Stimulated activated CD8-positive, alpha-beta memory T cell treated with anti-CD3 and anti-CD28 coated beads, Interleukin-12 subunit alpha, Interleukin-12 subunit beta, amount 100 ng/mL, for 4 hours (primary cell): Measurements from ENCODE around the gene ROR1.

Experiments used
- DNase-seq: peaks from one replicate; pipeline ENCODE4 v3.0.0-alpha.2; 2020; ENCODE audit warnings: low read depth

The ROR1 gene

DNA sequence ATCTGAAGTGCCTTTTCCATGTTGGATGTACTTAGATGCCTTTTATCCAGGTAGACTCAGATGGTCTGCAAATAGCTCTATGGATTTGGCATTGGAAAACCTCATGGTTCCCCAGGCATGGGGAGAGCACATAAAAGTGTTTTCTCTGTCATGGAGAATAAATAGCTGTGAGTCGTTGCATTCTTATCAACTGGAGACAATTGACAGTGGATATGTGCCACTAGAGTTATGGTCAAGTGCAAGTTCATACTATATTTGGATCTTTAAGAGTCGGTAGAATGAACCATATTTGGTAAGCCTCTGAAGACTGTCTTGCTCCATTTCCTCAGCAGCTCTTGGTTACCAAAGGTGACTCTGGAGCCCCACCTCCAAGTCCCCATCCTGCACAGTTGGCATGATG is 83.7 kb downstream of the ROR1 start:
- no peak for DNase-seq

DNA sequence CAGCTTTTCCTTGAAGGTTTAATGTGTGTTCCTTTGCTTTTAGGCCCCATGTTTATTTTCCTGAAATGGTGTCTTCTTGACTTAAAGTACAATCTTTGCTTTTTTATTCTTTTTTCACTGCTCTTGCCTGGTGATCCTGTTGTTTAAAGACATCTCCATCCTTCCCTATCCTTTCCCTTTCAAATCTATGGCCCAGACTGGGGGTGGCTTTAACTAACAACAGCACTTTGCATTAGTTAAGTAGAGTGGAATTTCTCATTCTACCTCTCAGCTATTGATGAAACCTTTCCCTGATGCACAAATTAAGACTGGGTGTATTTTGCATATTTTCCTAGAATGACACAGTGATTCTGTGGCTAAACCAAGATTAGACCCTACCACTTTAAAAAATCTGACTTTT is 84.3 kb downstream of the ROR1 start:
- no peak for DNase-seq

DNA sequence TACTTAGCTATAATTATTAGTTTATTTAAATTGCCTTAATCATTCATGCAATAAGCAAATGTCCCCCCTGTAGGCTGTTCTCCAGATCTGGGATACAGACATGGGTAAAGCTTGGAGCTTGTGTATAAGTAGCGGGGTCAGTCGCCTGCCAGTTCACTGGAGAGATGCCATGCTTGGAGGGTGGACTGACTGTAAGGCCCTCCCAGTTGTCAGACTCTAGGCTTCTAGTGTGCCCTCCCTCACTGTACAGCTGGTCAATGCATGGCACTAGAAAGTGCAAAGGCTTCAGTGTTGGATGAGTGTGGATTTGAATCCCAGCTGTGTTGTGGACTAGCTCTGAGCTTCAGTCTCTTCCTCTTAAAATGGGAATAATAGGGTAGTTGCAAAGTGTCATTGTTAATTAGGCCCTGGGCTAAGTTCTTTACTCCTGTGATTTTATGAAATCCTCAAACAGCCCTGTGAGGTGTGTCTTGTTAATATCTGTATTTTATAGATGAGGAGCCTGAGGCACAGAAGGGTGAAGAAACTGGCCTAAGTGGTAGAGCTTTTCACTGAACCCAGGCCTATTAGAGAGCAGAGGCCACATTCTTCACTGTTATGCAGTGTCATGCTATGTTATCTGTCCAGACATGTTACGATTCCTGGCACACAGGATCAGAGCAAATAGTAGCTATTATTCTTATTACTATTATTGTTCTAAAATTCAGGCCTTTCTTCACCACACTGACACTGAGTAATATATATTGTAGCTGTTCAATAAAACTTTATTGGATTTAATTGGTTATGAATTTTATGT is 85.9 kb downstream of the ROR1 start:
- no peak for DNase-seq

DNA sequence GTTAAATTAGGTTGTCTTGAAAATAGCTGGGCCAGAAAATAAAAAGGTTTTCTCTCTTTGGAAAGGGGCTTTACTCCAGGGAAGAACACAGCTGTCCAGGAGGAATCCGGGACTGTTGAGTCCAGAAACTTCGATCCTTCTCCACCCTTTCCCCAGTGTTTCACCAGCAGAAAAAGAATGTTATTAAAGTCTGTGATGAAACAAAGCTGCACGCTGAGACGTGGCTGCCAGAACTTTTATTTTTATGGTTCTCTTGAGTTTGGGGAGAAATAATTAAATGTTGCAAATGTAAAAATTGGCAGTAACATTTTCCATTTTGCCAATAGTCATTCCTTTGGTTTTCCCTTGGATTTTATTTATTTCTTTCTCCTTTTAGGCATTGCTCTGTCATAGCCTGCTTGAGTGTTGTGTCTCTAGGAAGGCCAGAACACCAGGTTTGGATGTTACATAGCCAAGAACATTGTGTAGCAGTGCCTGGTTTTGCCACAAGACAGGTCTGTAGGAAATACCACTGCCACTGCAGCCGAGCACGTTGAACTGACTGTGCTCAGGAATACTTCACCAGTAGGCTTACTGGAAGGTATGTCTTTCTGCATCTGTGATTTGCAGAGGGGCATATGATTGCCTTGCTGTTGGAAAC is 87.4 kb downstream of the ROR1 start:
- DNase-seq, result no peak

DNA sequence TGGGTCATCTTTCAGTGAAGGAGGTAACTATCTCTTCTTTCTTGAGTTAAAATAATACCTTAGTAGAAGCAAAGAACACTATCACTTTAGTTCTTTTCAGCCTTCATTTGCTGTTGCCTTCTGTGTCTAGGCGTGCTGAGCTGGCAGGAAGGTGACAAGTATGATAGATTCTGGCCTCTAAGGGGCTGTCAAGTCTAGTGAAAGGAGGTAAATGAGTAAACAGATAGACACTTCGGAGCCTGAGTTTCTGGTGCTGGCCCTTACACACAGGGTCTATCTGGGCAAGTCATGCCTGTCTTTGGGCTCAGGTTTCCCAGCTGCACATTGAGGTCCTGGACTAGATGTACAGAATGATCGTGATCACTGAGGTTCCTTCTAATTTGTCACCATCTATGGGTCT is 89.3 kb downstream of the ROR1 start:
- no peak for DNase-seq

DNA sequence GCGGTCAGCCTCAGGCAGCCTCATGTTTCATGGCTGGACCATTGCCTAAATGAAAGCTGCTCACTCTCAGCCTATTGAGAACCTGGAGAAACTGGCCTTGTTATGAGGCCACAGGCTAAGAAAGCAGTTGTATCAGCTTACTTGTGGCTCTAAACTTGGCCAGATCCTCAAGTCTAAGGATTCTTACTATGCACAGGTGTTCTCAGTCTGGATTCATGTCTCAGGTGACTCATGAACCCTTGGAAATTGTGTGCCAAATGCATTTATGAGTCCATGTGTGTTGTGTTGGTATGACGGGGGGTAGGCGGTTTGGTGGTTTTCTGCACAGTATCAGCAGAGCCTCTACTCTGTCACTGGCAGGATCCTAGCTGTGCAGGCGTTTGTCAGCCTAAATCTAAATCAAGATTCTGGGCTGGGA is 90.4 kb downstream of the ROR1 start:
- DNase-seq, result no peak

DNA sequence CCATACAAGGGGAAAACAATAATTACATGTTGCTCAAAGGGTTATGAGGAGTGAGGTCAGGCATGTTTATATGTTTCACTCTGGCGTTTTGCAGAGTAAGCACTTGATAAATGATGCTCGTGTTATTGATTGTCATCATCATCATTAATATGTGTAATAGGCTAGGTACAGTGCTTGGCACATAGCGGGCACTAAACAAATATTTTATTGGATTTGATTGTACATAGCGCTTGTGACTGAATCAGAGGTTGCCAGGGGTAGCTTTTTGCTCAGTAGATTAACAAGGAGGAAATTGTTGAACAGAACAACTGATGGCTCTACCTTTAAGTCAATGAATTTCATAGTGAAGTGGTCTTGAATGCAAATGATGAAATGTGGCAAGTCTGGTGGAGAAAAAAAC is 91.7 kb downstream of the ROR1 start:
- DNase-seq, result no peak

DNA sequence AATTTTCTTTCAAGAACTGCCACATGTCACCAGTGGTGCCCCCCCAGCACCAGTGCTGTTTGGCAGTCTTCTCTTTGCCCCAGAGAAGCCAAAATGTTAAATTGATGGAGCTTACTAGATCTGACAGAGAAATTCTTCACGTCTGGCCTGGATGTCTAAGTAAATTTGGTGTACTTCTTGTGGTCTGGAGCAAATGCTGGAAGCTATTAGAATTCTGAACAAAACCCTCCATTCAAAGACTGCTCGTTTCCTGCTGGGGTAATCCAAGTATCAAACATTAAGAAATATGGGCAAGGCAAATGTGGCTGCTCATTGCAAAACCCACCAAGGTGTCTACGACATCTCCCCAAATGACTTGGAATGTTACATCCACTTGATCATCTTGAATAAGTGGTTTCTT is 92.3 kb downstream of the ROR1 start:
- no peak for DNase-seq

DNA sequence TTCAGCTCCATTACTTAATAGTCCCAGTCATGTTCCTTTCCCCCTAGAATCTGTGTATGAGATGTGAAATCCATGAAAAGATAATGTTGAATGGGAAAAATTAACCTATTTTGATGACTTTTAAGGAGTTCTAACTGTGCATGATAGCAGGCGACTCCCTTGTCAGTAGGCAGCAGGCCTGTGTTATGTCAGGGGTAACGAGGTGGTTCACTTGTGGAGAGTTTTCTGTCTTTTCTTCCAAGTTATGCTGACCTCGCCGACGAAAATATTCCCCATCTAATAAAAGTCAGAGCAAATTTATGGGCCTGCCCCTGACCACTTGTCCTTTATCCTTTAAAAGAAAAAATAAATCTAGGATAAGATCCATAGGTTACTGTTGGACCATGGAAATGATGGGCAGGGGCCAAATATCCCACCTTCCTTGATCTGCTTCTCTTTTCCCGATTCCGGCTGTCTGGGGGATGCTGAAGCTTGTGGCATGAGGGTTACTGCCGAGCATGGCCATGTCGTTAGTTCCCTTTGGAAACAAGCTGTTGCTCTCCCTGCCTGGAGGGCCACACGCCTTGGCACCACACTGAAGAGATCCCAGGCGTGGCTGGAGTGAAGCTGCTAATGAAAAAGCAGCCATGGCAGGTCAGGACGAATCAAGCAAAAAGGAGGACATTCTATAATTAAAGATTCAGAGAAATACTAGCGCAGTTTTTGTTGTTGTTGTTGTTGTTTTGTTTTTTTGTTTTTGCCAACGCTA is 93.8 kb downstream of the ROR1 start:
- no peak for DNase-seq

DNA sequence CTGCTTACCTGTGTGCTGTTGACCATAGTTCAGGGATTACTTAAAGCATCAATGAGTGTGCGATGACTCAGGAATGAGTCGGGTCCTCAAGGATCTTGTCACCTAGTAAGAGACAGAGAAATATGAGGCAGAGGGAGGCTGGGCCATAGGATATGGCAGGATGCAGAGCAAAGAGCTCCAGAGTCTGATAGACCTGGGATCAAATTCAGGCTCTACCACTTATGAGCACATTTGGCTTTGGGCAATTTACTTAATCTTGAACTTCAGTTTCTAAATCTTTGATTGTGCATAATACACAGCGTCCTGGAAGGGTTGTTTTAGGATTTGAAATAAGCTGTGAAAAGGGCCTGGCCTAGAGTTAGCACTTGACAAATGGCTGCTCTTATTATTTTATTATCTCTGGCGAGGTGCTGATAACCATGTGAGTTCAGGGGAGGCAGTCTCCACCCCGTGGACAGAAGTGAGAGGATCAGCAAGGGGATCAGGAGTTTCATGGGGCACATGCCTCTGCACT is 94.5 kb downstream of the ROR1 start:
- DNase-seq, result no peak

DNA sequence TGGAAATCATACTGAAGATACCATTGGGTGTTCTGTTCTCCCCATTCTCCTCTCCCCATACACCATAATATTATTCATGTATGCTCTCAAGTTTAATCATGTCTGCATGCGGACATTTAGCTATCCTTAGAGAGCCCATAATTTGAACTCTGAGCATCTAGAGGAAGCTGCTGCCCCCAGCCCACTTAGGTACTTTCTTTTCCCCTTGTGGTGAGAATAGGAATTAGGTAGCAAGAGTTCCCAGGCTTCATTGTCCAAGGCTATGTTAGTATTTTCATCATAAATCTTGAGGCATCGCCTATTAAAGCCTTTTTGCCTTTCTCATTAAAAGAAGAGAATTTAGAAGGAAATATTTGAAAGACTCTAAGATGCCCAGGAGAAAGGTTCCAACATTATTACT is 96.3 kb downstream of the ROR1 start:
- no peak for DNase-seq

DNA sequence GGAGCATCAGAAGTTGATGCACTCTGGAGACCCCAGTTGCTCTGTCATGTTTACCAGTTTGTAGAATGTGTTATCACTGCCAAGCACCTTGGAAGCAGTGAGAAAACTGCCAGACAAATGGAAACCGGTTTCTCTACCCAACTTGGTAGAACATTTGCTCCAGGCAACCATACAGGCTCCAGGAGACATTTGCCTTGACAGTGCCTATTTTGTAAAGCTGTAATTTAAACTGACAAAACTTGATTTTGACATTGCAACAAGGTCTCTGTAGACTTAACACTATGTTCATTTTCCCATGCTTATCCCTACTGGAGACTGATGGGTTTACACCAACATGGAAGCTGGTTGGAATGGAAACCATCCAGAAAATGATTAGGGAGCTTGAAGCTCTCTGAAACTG is 97.6 kb downstream of the ROR1 start:
- DNase-seq, result no peak

DNA sequence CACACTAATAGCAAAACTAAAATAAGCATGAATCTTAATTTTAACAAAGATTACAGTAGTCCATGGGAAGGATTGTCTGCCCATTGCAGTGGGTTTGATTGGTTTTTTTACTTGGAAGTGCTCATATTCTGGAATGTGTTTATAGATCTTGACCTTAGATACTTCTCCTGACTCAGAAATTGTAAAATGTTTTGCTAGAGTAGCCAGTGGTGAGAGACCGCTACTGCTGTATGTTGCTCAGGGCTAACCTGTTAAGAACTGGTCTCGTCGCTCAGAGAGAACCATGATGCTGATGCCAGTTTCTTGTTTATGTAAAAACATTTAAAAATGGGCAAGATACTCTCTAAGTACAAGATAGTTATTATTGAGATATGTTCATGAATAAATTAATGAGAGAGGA is 99.9 kb downstream of the ROR1 start:
- no peak for DNase-seq

DNA sequence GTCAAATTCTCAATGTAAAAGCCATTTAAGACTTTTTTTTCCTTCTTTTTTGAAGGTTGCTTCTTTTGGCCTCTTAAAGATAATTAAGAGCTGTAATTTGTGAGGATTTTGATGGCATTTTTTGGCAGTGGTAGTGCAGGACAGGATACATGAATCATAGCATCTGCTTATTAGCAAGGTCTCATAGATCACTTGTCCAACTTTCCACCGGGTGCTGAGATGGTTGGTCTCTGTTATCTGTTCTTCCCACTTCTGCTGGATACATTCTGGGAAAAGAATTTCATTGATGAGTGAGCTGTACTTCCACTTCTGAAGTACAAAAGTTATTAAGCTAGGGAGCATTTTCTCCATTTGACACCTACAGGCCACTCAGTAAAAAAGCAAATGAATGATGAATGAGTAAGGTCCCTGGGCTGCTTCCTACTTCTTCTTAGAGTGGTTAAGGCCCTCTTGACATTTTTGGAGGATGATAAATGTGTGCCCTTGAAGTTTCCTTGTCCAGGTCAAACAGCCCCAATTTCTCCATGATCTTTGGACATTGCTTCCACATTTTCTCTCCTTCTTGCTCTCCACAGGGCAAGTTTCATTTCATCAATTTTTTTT is 100.6 kb downstream of the ROR1 start:
- DNase-seq, result no peak

DNA sequence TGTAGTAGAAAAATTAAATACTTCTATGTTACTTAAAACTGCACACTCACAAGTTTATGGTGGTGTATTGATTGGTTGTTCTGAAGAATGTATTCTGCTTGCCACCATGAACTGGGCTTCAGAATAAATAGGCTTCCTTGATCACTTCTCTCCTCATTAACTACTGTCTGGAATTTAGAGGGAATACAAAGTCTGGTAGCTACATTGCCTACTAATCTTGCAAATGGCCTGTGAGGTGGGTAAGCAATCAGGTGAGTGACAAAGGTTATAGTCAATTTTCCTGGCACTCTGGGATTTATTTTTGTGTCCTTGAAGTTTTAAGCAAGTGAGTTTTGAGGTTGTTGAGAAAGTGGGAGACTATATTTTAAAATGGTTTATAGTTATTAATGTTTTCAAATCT is 101.8 kb downstream of the ROR1 start:
- DNase-seq, result no peak

DNA sequence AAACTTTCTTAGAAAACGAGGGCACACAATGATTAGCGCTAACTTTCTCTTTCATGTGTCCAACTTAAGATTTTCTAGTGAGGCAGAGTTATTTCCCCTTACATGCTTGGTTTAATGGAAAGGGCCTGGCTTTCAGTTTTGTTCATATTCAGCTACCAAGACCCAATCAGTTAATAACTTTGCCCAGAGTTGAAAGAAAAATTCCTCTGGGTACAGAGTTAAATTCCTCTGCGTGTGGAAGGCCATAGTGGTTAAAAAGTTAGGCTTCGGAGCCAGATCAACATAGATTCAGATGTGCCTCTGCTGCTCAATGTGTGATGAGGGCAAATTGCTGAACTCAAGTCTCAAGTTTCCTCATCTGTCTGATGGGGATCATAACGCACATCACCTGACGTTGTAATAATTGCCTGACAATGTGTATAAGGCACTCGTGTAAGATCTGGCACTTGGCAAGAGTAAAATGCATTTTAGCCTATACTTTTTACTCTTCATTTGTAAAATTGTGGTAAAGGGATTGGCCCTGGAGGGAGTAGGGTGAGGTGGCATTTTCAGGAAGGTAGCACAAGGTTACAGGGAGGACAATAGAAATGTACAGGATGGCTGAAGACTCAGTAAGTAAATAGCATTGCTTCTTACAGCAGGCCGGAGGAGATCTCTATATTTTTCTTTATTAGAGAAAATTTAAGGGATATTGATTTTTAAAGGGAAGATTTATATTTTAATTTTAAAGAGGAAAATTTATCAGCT is 103.4 kb downstream of the ROR1 start:
- no peak for DNase-seq

DNA sequence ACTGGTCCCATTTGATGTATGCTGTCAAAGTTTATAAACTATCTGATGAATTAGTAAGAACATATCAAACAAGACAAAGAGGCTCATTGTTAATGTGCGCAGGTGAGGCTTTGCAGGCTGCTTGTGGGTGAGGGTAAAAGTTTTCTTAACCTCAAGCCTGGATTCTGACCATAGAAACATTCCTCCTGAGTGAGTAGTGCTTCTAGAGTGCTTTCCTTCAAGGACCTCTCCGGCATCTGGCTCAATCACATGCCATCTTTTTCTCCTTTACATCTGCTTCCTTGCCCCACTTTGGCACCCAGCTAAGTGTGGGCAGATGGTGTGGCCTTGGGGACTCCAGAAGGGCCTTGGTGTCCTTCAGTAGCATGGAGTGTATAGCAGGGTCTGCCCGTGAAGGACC is 104.0 kb downstream of the ROR1 start:
- DNase-seq, result no peak

DNA sequence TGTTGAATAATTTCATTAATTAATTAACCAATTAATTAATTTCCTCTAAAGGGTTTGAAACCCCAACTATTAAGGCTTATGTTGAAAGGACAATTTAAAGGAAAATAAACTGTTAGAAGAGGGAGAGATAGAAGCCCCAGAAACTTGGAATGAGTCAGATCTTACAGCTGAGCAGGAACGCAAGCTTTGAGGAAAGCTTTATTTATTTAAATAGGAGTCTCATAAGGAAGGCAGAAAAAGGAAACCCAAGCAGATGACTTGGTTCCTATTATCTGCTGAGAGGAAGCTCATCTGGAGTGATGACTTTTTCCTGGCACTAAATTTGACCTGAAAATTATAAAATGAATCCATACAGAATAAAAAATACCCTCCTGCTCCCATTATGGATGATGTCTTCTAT is 105.1 kb downstream of the ROR1 start:
- DNase-seq, result no peak

DNA sequence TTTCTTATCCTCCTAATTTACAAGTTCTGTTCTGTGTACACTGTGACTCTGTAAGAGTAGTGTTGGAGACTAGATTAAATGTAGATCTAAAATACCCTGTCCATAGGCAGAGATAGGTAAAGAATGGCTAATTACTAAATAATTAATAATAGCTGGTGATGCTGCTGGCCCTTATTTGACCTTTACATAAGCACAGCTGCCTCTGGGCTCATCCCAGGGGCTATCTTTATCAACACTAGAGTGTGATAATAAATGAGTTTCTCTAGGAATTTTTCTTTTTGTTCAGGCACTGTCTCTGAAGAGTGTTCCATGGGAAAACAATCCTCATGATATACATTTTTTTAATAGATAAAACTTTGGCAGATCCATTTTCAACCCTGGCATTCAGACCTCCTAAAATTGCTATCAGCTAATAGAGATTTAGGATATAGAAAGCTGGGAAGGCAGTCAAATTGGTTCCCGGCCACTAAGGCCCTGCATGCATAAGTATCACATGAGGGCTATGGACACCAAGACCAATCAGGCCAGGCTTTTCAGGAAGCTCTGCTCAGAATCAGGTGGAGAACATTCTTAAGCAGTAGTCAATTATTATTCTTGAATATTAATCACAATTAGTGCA is 107.2 kb downstream of the ROR1 start:
- DNase-seq, result no peak

DNA sequence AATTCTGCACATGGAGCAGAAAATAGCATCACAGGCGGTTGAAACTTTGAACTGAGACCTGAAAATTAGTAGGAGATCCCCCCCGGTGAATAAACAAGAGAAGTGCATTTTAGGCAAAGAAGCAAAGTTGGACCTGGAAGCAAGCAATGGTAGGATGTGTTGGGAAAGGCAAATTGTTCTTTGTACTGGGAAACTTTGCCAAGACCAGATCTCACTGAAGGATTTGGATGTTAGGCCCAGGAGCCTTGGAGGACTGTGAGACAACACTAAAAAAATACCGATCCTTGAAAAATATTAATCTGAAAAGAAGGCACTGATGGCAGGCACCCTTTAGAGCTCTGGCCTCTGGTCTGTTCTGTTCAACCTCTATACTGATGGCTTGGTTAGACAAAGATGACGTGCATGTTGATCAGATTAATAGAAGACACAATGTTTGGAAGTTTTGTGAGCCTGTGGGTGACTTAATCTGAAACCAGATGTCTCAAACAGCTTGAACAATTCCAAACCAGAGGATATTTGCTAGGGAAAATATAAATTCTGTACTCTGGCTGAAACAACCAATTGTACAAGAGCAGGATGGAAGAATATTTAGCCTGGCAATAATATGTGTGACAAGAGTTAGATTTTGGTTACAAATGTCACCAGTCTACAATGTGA is 108.4 kb downstream of the ROR1 start:
- no peak for DNase-seq
